Spleen (tissue), 11 donors: ENCODE measurements around the gene IL32. TPM values are rescaled to one million over a fixed set of nuclear protein-coding genes. Genes with fewer than 3 reads are reported as not detected.
A peak's percentile ranks its signal among the peaks of the same experiment; 100 is the strongest.
"Not testable (repeated sequence)": the region's sequence is repeated elsewhere in the genome, so short reads cannot be mapped to it uniquely, and the experiment has no call there.

ENCODE experiments used
- DNase-seq: peaks from one replicate; pipeline ENCODE4 v3.0.0-alpha.2; 2020
- H3K27ac ChIP-seq, 8 donors: fragments of 200-600 bp; sonication (generic) in 7 of 8; 1 replicate in 4 of 8; 2 replicates in 4 of 8; pipeline versions ENCODE4 v1.5.0 to v1.8.0; 2016 to 2021; ENCODE audit warnings: inconsistent platforms in 4 of 8, mild to moderate bottlenecking in 4 of 8, moderate library complexity in 1 of 8
- H3K27me3 ChIP-seq, 7 donors: fragments of 200-600 bp; sonication (generic) in 6 of 7; replicated peaks in 1 of 7; 1 replicate in 4 of 7; 2 replicates in 3 of 7; pipeline versions ENCODE4 v1.5.0 to v1.8.0; 2016 to 2021; ENCODE audit warnings: inconsistent platforms in 3 of 7, mild to moderate bottlenecking in 1 of 7
- H3K36me3 ChIP-seq, 6 donors: fragments of 200-600 bp; sonication (generic) in 5 of 6; 1 replicate in 4 of 6; 2 replicates in 2 of 6; pipeline versions ENCODE4 v1.5.0 to v1.8.0; 2016 to 2021; ENCODE audit warnings: inconsistent platforms in 2 of 6
- H3K4me1 ChIP-seq, 6 donors: fragments of 200-600 bp; sonication (generic) in 5 of 6; 1 replicate in 3 of 6; 2 replicates in 3 of 6; pipeline versions ENCODE4 v1.5.0 to v1.8.0; 2016 to 2021; ENCODE audit warnings: inconsistent platforms in 3 of 6
- H3K4me3 ChIP-seq, 8 donors: fragments of 200-600 bp; sonication (generic) in 7 of 8; 1 replicate in 4 of 8; 2 replicates in 4 of 8; pipeline versions ENCODE4 v1.5.0 to v1.8.0; 2016 to 2021; ENCODE audit warnings: inconsistent platforms in 4 of 8, mild to moderate bottlenecking in 4 of 8, moderate library complexity in 2 of 8
- H3K9me3 ChIP-seq, 8 donors: fragments of 200-600 bp; sonication (generic) in 7 of 8; 1 replicate in 4 of 8; 2 replicates in 4 of 8; pipeline versions ENCODE4 v1.5.0 to v1.8.0; 2016 to 2021; ENCODE audit warnings: inconsistent platforms in 4 of 8
- CTCF ChIP-seq, 11 experiments: fragments of 200-600 bp in 7 of 11; fragments of 450-650 bp in 4 of 11; sonication (generic) in 4 of 11; IDR thresholded peaks in 8 of 11; conservative IDR thresholded peaks in 3 of 11; 1 replicate in 7 of 11; 2 replicates in 4 of 11; pipeline versions ENCODE4 v1.4.0 to v1.8.0; 2016 to 2021; ENCODE audit warnings: antibody characterized with exemption in 11 of 11, inconsistent platforms in 4 of 11, mild to moderate bottlenecking in 1 of 11
- POLR2A ChIP-seq, 3 donors: fragments of 450-650 bp; IDR thresholded peaks; one replicate each; pipeline ENCODE4 v1.5.1; 2017; ENCODE audit warnings: antibody characterized with exemption in 3 of 3, mild to moderate bottlenecking in 1 of 3
- POLR2AphosphoS5 ChIP-seq, 3 donors: sonication (generic); formaldehyde crosslinking; IDR thresholded peaks; one replicate each; pipeline ENCODE4 v1.5.1; 2017; ENCODE audit warnings: antibody characterized with exemption in 3 of 3
- WGBS, 5 donors: extraction: QIAGEN DNeasy Blood & Tissue Kit in 3 of 5; methylation state at CpG; one replicate each; pipeline versions ENCODE4 v1.1.5 to v1.1.7; 2013 to 2018; 5-methylcytosine and 5-hydroxymethylcytosine counted together
- intact Hi-C: fragments of 100-400 bp; cut with DNase I; formaldehyde crosslinking; loops from one replicate; pipeline ENCODE4 v1.15.0; 2023; ENCODE audit warnings: low total_unique reads
- polyA plus RNA-seq, 3 donors: library from polyadenylated mRNA; stranded (reverse); fragments of 200-250 nt; gene quantifications; one replicate each; pipeline ENCODE4 v1.2.1, GENCODE V29; 2013
- total RNA-seq, 7 donors: library from RNA; depleted of rRNA in 3 of 7; stranded (reverse); fragments of >200 nt in 3 of 7; fragmentation: NEBNext Ultra II Directional in 4 of 7; extraction: Animal tissue kit (Norgen Biotek cat#: 25700) in 4 of 7; gene quantifications; one replicate each; pipeline versions ENCODE4 v1.1.0 to v1.2.1, GENCODE V29; 2016 to 2021
- donor health status: healthy with polysubstance abuse.
- donor health status: DM: no; HTN: no; CAD: no; lungs with moderate emphysema.
- donor health status: DM: no; HTN: no; CAD: no.
- donor health status: Bipolar disorder and iron deficiency.
- donor health status: healthy.
- donor health status: DM: no; HTN: no; CAD: no.
- donor health status: DM: yes; HTN: yes; CAD: no.

Gene IL32
- total and polyA plus RNA-seq, 10 donors, result 171 to 624 (median 293) TPM

- peak; percentile 60 for DNase-seq
- Histone ChIP-seq H3K4me1 (peaks cover 10 to 85% (median 48%) of the 10 kb centered on the region in 6 donors), H3K27me3 (no peaks in the 10 kb centered on the region), H3K36me3 (peaks cover 0 to 30% (median 2%) of the 10 kb centered on the region in 6 donors), H3K4me3 (no peak overlapping the region), H3K9me3 (no peaks in the 10 kb centered on the region), H3K27ac (peak overlapping the region in 3 of 8 donors; percentile 85 to 93 (median 91))
- TF ChIP-seq POLR2AphosphoS5 (IDR thresholded peaks at IDR 0.05) (peak in 1 of 3 donors; percentile 5), POLR2A (IDR thresholded peaks at IDR 0.05) (no peak)
- intact Hi-C loops, result no loop called here
- 80 to 94% (median 88%) methylated on average over 4 to 9 of the region's 9 CpGs for WGBS, 5 donors
Measured at GRCh38 chr16:3070608-3071111, 5.2 kb downstream of the IL32 start.

GRCh38 chr16:3071655-3072054 is 6.2 kb downstream of the IL32 start:
- no peaks in the 10 kb centered on the region for H3K27me3 ChIP-seq
- intact Hi-C loops, result no loop called here
- peaks cover 0 to 36% (median 2%) of the 10 kb centered on the region in 6 donors for H3K36me3 ChIP-seq
- peak; percentile 47 for DNase-seq
- H3K27ac ChIP-seq, result peak overlapping the region in 4 of 8 donors; percentile 7 to 93 (median 88)
- H3K4me3 ChIP-seq, result no peak overlapping the region
- no peaks in the 10 kb centered on the region for H3K9me3 ChIP-seq
- peaks cover 13 to 90% (median 57%) of the 10 kb centered on the region in 6 donors for H3K4me1 ChIP-seq
- WGBS, 5 donors, result 89 to 94% (median 92%) methylated on average over 7 of the region's 7 CpGs
- TF ChIP-seq CTCF (IDR thresholded peaks at IDR 0.05 in 8 of 11, conservative IDR thresholded peaks at IDR 0.05 in 3 of 11) (no peak), POLR2A (IDR thresholded peaks at IDR 0.05) (no peak), POLR2AphosphoS5 (IDR thresholded peaks at IDR 0.05) (peak in 2 of 3 donors; percentile 20 to 38)

- DNase-seq, result peak; percentile 79
- H3K4me3 ChIP-seq, H3K9me3 ChIP-seq, H3K27me3 ChIP-seq, intact Hi-C loops: not testable (repeated sequence)
- 23 to 54% (median 40%) methylated on average over 3 to 4 of the region's 4 CpGs for WGBS, 5 donors
- Histone ChIP-seq H3K4me1 (peaks cover 13 to 94% (median 61%) of the 10 kb centered on the region in 6 donors), H3K27ac (peak overlapping the region in 4 of 8 donors; percentile 85 to 93 (median 89)), H3K36me3 (peaks cover 0 to 41% (median 2%) of the 10 kb centered on the region in 6 donors)
Measured at GRCh38 chr16:3072148-3072547, 6.7 kb downstream of the IL32 start.

- intact Hi-C loops, H3K9me3 ChIP-seq, H3K27me3 ChIP-seq: not testable (repeated sequence)
- Histone ChIP-seq H3K27ac (peak overlapping the region in 7 of 8 donors; percentile 57 to 93 (median 85)), H3K4me1 (peaks cover 9 to 94% (median 61%) of the 10 kb centered on the region in 6 donors), H3K4me3 (peak overlapping the region in 1 of 8 donors; percentile 53), H3K36me3 (peaks cover 0 to 42% (median 2%) of the 10 kb centered on the region in 6 donors)
- peak in 1 of 11 experiments; percentile 10 for TF ChIP-seq CTCF (IDR thresholded peaks at IDR 0.05 in 8 of 11, conservative IDR thresholded peaks at IDR 0.05 in 3 of 11)
- DNase-seq, result peak; percentile 78
- WGBS, 5 donors, result 0 to 53% (median 49%) methylated on average over 2 to 16 of the region's 18 CpGs
Measured at GRCh38 chr16:3072576-3073263, 7.3 kb downstream of the IL32 start.

- H3K4me1 ChIP-seq, result peaks cover 8 to 94% (median 60%) of the 10 kb centered on the region in 6 donors
- no peaks in the 10 kb centered on the region for H3K27me3 ChIP-seq
Measured at GRCh38 chr16:3073448-3073847, 8.0 kb downstream of the IL32 start.

More at GRCh38 chr16:3073448-3073847, 8.0 kb downstream of the IL32 start:
- no peaks in the 10 kb centered on the region for H3K9me3 ChIP-seq
- 78 to 92% (median 84%) methylated on average over 7 of the region's 7 CpGs for WGBS, 5 donors
- DNase-seq, result peak; percentile 70
- peak overlapping the region in 2 of 8 donors; percentile 10 to 53 for H3K4me3 ChIP-seq
- TF ChIP-seq CTCF (IDR thresholded peaks at IDR 0.05 in 8 of 11, conservative IDR thresholded peaks at IDR 0.05 in 3 of 11) (no peak), POLR2AphosphoS5 (IDR thresholded peaks at IDR 0.05) (no peak), POLR2A (IDR thresholded peaks at IDR 0.05) (no peak)
- intact Hi-C loops, result no loop called here
- peak overlapping the region in 7 of 8 donors; percentile 41 to 93 (median 85) for H3K27ac ChIP-seq
- peaks cover 0 to 42% (median 2%) of the 10 kb centered on the region in 6 donors for H3K36me3 ChIP-seq
